Measurements from ENCODE around the gene N4BP2.

DNA sequence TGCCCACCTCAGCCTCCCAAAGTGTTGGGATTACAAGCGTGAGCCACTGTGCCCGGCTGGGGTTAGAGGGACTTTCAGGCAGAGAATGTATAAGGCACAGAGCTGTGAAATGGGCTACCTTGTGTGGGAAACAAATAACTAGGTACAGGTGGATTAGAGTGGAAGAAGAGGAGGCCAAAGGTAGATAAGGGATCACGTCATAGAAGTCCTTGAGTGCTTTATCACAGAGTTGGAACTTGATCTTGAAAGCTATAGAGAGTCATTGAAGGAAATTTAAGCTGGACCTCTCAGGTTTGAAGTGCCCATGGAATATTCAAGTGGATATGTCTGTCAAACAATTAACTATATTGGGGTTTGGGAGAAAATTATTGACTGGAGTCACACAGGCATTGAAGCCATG lies 8.4 kb downstream of the N4BP2 start:
- TF ChIP-seq, protein P1, sequence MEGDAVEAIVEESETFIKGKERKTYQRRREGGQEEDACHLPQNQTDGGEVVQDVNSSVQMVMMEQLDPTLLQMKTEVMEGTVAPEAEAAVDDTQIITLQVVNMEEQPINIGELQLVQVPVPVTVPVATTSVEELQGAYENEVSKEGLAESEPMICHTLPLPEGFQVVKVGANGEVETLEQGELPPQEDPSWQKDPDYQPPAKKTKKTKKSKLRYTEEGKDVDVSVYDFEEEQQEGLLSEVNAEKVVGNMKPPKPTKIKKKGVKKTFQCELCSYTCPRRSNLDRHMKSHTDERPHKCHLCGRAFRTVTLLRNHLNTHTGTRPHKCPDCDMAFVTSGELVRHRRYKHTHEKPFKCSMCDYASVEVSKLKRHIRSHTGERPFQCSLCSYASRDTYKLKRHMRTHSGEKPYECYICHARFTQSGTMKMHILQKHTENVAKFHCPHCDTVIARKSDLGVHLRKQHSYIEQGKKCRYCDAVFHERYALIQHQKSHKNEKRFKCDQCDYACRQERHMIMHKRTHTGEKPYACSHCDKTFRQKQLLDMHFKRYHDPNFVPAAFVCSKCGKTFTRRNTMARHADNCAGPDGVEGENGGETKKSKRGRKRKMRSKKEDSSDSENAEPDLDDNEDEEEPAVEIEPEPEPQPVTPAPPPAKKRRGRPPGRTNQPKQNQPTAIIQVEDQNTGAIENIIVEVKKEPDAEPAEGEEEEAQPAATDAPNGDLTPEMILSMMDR (tag by site-specific recombination; IDR thresholded peaks at IDR 0.05), result no peak
- TF ChIP-seq BCL11A (tag by site-specific recombination; IDR thresholded peaks at IDR 0.05; ENCODE audit: low read depth) (no peak), REPIN1 (tag by site-specific recombination; IDR thresholded peaks at IDR 0.05; ENCODE audit: low read depth) (no peak), TCF7L2 (IDR thresholded peaks at IDR 0.05; ENCODE audit: borderline replicate concordance, low read depth, low read length) (no peak), ZBTB17 (tag by site-specific recombination; IDR thresholded peaks at IDR 0.05) (no peak), ZNF747 (tag by site-specific recombination; IDR thresholded peaks at IDR 0.05) (no peak), ZNF629 (tag by site-specific recombination; IDR thresholded peaks at IDR 0.05) (no peak), ZBTB8A (tag by site-specific recombination; IDR thresholded peaks at IDR 0.05) (no peak)
- TF ChIP-seq, protein P2, sequence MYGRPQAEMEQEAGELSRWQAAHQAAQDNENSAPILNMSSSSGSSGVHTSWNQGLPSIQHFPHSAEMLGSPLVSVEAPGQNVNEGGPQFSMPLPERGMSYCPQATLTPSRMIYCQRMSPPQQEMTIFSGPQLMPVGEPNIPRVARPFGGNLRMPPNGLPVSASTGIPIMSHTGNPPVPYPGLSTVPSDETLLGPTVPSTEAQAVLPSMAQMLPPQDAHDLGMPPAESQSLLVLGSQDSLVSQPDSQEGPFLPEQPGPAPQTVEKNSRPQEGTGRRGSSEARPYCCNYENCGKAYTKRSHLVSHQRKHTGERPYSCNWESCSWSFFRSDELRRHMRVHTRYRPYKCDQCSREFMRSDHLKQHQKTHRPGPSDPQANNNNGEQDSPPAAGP (tag by site-specific recombination; IDR thresholded peaks at IDR 0.05), result no peak
- TF ChIP-seq, protein P3, sequence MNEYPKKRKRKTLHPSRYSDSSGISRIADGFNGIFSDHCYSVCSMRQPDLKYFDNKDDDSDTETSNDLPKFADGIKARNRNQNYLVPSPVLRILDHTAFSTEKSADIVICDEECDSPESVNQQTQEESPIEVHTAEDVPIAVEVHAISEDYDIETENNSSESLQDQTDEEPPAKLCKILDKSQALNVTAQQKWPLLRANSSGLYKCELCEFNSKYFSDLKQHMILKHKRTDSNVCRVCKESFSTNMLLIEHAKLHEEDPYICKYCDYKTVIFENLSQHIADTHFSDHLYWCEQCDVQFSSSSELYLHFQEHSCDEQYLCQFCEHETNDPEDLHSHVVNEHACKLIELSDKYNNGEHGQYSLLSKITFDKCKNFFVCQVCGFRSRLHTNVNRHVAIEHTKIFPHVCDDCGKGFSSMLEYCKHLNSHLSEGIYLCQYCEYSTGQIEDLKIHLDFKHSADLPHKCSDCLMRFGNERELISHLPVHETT (tag by site-specific recombination; IDR thresholded peaks at IDR 0.05), result no peak

Data from HEK293 (cell line).